ENCODE results near the gene VAT1L. TPM values are rescaled to one million over a fixed set of nuclear protein-coding genes. Genes with fewer than 3 reads are reported as not detected.

The VAT1L gene
- total RNA-seq, 1 experiment from 2014 or later, result 33.8 TPM

- no peaks in the 10 kb centered on the region for H3K27me3 ChIP-seq (ENCODE audit: insufficient read depth, low read length)
- no peak overlapping the region for H3K9ac ChIP-seq (ENCODE audit: extremely low read depth, insufficient read length, low read length)
- no peak overlapping the region for H3K14ac ChIP-seq (ENCODE audit: insufficient read depth, low read length)
- no peak overlapping the region for H4K5ac ChIP-seq (ENCODE audit: insufficient read length, low read depth, low read length)
- no peak overlapping the region for H3K23ac ChIP-seq (ENCODE audit: insufficient read length, low read depth, low read length)
- H2BK20ac ChIP-seq (ENCODE audit: low read depth, low read length, poor library complexity, severe bottlenecking), result no peak overlapping the region
- H3K9me3 ChIP-seq (ENCODE audit: control insufficient read depth, low read depth, low read length), result no peaks in the 10 kb centered on the region
- DNase-seq, result no peak
- Mint-ChIP-seq H3K27me3 (ENCODE audit: low read depth) (no peaks in the 10 kb centered on the region), H3K4me1 (peaks cover 7 to 9% of the 10 kb centered on the region in 2 experiments), H3K27ac (peak overlapping the region in 1 of 3 experiments; percentile 10; a peak in 1 of 7 replicates), H3K36me3 (ENCODE audit: insufficient read depth in 1 of 3, low read depth in 3 of 3) (peaks cover 20 to 47% (median 26%) of the 10 kb centered on the region in 3 experiments; a peak in 6 of 7 replicates), H3K4me3 (no peak overlapping the region), H3K9me3 (no peaks in the 10 kb centered on the region)
- no peaks in the 10 kb centered on the region for H4K20me1 ChIP-seq (ENCODE audit: control insufficient read depth, insufficient read depth, insufficient read length)
- no CpG with 5 or more reads among the region's 3 CpGs for WGBS (ENCODE audit: extremely low coverage, insufficient read length, low lambda C conversion rate)
- H2AFZ ChIP-seq (ENCODE audit: low read length), result no peak overlapping the region
- H3K4ac ChIP-seq (ENCODE audit: low read depth, low read length), result no peak overlapping the region
- no peak overlapping the region for H3T11ph ChIP-seq (ENCODE audit: low read length)
- no peaks in the 10 kb centered on the region for H3K79me1 ChIP-seq (ENCODE audit: insufficient read depth, low read depth, low read length, poor library complexity, severe bottlenecking)
- H2BK5ac ChIP-seq (ENCODE audit: insufficient read length, low read length), result no peak overlapping the region
- TF ChIP-seq, protein P1, sequence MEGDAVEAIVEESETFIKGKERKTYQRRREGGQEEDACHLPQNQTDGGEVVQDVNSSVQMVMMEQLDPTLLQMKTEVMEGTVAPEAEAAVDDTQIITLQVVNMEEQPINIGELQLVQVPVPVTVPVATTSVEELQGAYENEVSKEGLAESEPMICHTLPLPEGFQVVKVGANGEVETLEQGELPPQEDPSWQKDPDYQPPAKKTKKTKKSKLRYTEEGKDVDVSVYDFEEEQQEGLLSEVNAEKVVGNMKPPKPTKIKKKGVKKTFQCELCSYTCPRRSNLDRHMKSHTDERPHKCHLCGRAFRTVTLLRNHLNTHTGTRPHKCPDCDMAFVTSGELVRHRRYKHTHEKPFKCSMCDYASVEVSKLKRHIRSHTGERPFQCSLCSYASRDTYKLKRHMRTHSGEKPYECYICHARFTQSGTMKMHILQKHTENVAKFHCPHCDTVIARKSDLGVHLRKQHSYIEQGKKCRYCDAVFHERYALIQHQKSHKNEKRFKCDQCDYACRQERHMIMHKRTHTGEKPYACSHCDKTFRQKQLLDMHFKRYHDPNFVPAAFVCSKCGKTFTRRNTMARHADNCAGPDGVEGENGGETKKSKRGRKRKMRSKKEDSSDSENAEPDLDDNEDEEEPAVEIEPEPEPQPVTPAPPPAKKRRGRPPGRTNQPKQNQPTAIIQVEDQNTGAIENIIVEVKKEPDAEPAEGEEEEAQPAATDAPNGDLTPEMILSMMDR (conservative IDR thresholded peaks at IDR 0.05), result no peak
- no peak overlapping the region for H2BK120ac ChIP-seq (ENCODE audit: low read depth, low read length, poor library complexity, severe bottlenecking)
- no peaks in the 10 kb centered on the region for H3K23me2 ChIP-seq (ENCODE audit: insufficient read length, low read depth, low read length, poor library complexity, severe bottlenecking)
- H3K56ac ChIP-seq (ENCODE audit: insufficient read length, low read depth, low read length), result no peak overlapping the region
- no peak overlapping the region for H3K18ac ChIP-seq (ENCODE audit: insufficient read length, low read depth, low read length)
- H2AK5ac ChIP-seq (ENCODE audit: insufficient read length, low read length), result no peak overlapping the region
- no peak overlapping the region for H4K8ac ChIP-seq (replicated peaks; ENCODE audit: insufficient read length, low read depth, low read length)
- H4K91ac ChIP-seq (ENCODE audit: insufficient read length, low read depth, low read length), result no peak overlapping the region
- no peaks in the 10 kb centered on the region for H3K79me2 ChIP-seq (ENCODE audit: insufficient read depth, low read length)
- H3K27ac ChIP-seq (ENCODE audit: insufficient read length, low read depth, low read length), result no peak overlapping the region
- no peak overlapping the region for H3K4me2 ChIP-seq (ENCODE audit: insufficient read depth, insufficient read length, low read length)
- no peak overlapping the region for H2BK15ac ChIP-seq (ENCODE audit: low read depth, low read length)
- H2BK12ac ChIP-seq (ENCODE audit: insufficient read length, low read depth, low read length), result no peak overlapping the region
- no peaks in the 10 kb centered on the region for H3K4me1 ChIP-seq (ENCODE audit: insufficient read depth, low read length)
Observed at GRCh38 chr16:77820340-77820739, 32.0 kb downstream of the VAT1L start.

Measured in H9 (cell line).